SK-N-SH (cell line): ENCODE measurements around the gene PPFIBP2. TPM values are rescaled to one million over a fixed set of nuclear protein-coding genes. Genes with fewer than 3 reads are reported as not detected.

Experiments used
- CTCF ChIA-PET: fragments of 300-600, 350-600 bp; formaldehyde crosslinking; extraction: SDS; loops from one replicate; lab custom pipeline; 2021; lab: Yijun Ruan, JAX
- POLR2A ChIA-PET: fragments of 350-600 bp; sonication (Branson Sonifier 250); formaldehyde crosslinking; extraction: SDS; loops from one replicate; lab custom pipeline; 2020; ENCODE audit warnings: antibody characterized with exemption, inconsistent platforms; lab: Yijun Ruan, JAX
- DNase-seq: peaks from one replicate; pipeline ENCODE4 v3.0.0; 2012
- H2AFZ ChIP-seq: fragments of 200-600 bp; sonication (generic); 2 replicates; pipeline ENCODE4 v1.8.1; 2016; ENCODE audit warnings: antibody characterized with exemption, mild to moderate bottlenecking, low read depth
- H3F3A ChIP-seq: fragments of 200-600 bp; sonication (generic); replicated peaks from 2 replicates; pipeline ENCODE3; 2016; ENCODE audit warnings: antibody characterized with exemption, mild to moderate bottlenecking; ENCODE audit not compliant: insufficient read depth
- H3K27ac ChIP-seq, 2 experiments: fragments of 200-500 bp in 1 of 2; fragments of 200-600 bp in 1 of 2; sonication (Bioruptor generic) in 1 of 2; sonication (generic), shearing (Covaris generic) in 1 of 2; 2 replicates each; pipeline versions ENCODE4 v1.5.1 to v1.6.1; 2014 to 2016; ENCODE audit warnings: low read depth in 2 of 2, inconsistent platforms in 1 of 2, low read length in 1 of 2, mild to moderate bottlenecking in 1 of 2, mixed read lengths in 1 of 2
- H3K27me3 ChIP-seq: fragments of 200-600 bp; sonication (generic), shearing (Covaris generic); 2 replicates; pipeline ENCODE4 v1.6.1; 2016; ENCODE audit warnings: mixed run types; ENCODE audit not compliant: insufficient read depth
- H3K36me3 ChIP-seq, 2 experiments: fragments of 200-500 bp in 1 of 2; fragments of 200-600 bp in 1 of 2; sonication (Bioruptor generic) in 1 of 2; sonication (generic) in 1 of 2; replicated peaks in 1 of 2; 2 replicates each; pipeline versions ENCODE3 to v1.5.1; 2014 to 2016; ENCODE audit warnings: low read length in 1 of 2, mild to moderate bottlenecking in 1 of 2; ENCODE audit not compliant: insufficient read depth in 2 of 2, control insufficient read depth in 1 of 2
- H3K4me1 ChIP-seq, 2 experiments: fragments of 200-500 bp in 1 of 2; fragments of 200-600 bp in 1 of 2; sonication (Bioruptor generic) in 1 of 2; sonication (generic), shearing (Covaris generic) in 1 of 2; 2 replicates each; pipeline versions ENCODE4 v1.5.1 to v1.6.1; 2014 to 2016; ENCODE audit warnings: low read depth in 1 of 2, low read length in 1 of 2, mixed run types in 1 of 2; ENCODE audit not compliant: insufficient read depth in 2 of 2, control insufficient read depth in 1 of 2
- H3K4me2 ChIP-seq: fragments of 200-600 bp; sonication (generic), shearing (Covaris generic); 2 replicates; pipeline ENCODE4 v1.6.1; 2017; ENCODE audit warnings: mixed run types
- H3K4me3 ChIP-seq, 2 experiments: fragments of 200-500 bp in 1 of 2; fragments of 200-600 bp in 1 of 2; sonication (Bioruptor generic) in 1 of 2; sonication (generic), shearing (Covaris generic) in 1 of 2; 2 replicates each; pipeline versions ENCODE4 v1.5.1 to v1.8.1; 2014 to 2016; ENCODE audit warnings: low read depth in 2 of 2, inconsistent platforms in 1 of 2, low read length in 1 of 2, mild to moderate bottlenecking in 1 of 2, mixed read lengths in 1 of 2, moderate library complexity in 1 of 2
- H3K79me2 ChIP-seq: fragments of 200-600 bp; sonication (generic); 2 replicates; pipeline ENCODE4 v1.8.1; 2017; ENCODE audit warnings: mild to moderate bottlenecking; ENCODE audit not compliant: insufficient read depth
- H3K9ac ChIP-seq: fragments of 200-600 bp; sonication (generic); 2 replicates; pipeline ENCODE4 v1.6.1; 2017; ENCODE audit warnings: mixed run types
- H3K9me2 ChIP-seq: fragments of 200-600 bp; sonication (generic); 2 replicates; pipeline ENCODE4 v1.6.1; 2017; ENCODE audit warnings: mixed run types
- H3K9me3 ChIP-seq: fragments of 200-600 bp; sonication (generic); 2 replicates; pipeline ENCODE4 v1.6.1; 2017; ENCODE audit warnings: mixed run types, mild to moderate bottlenecking, moderate library complexity
- H4K20me1 ChIP-seq: fragments of 200-600 bp; sonication (generic); 2 replicates; pipeline ENCODE4 v1.6.1; 2017; ENCODE audit warnings: mild to moderate bottlenecking, mixed run types; ENCODE audit not compliant: insufficient read depth
- CHD2 ChIP-seq: fragments of 150-350 bp; IDR thresholded peaks from 2 replicates; pipeline ENCODE4 v1.6.1; 2018; ENCODE audit warnings: low read length; ENCODE audit not compliant: partially characterized antibody
- FOSL2 ChIP-seq: IDR thresholded peaks from 2 replicates; pipeline ENCODE4 v1.4.0; 2012; ENCODE audit warnings: low read depth, mild to moderate bottlenecking, moderate library complexity, borderline replicate concordance
- FOXM1 ChIP-seq: IDR thresholded peaks from 2 replicates; pipeline ENCODE4 v1.4.0; 2012; ENCODE audit warnings: low read depth, mild to moderate bottlenecking
- GABPA ChIP-seq: IDR thresholded peaks from 2 replicates; pipeline ENCODE4 v1.4.0; 2012; ENCODE audit warnings: low read depth, mild to moderate bottlenecking
- RCOR1 ChIP-seq: fragments of 150-350 bp; IDR thresholded peaks from 2 replicates; pipeline ENCODE4 v1.6.1; 2017; ENCODE audit warnings: antibody characterized with exemption, low read length
- RFX5 ChIP-seq: IDR thresholded peaks from 2 replicates; pipeline ENCODE4 v1.6.1; 2012; ENCODE audit warnings: mild to moderate bottlenecking, improper control_type of control experiment, low read length
- SIN3A ChIP-seq: IDR thresholded peaks from 2 replicates; pipeline ENCODE4 v1.6.1; 2012; ENCODE audit warnings: low read depth, mild to moderate bottlenecking, low read length, moderate library complexity, borderline replicate concordance
- TAF1 ChIP-seq: IDR thresholded peaks from 2 replicates; pipeline ENCODE4 v1.6.1; 2012; ENCODE audit warnings: low read depth, mild to moderate bottlenecking, low read length, moderate library complexity, borderline replicate concordance
- TCF12 ChIP-seq: IDR thresholded peaks from 2 replicates; pipeline ENCODE4 v1.4.0; 2012
- TEAD4 ChIP-seq: IDR thresholded peaks from 2 replicates; pipeline ENCODE4 v1.4.0; 2012; ENCODE audit warnings: mild to moderate bottlenecking, borderline replicate concordance; ENCODE audit not compliant: insufficient read depth
- WGBS: methylation state at CpG from one replicate; pipeline ENCODE4 v1.1.6; 2017; ENCODE audit warnings: low lambda C conversion rate; 5-methylcytosine and 5-hydroxymethylcytosine counted together
- polyA plus RNA-seq, 3 experiments: library from polyadenylated mRNA; depleted of rRNA; stranded (reverse); fragments of >200 nt; gene quantifications; 2 replicates each; pipeline ENCODE4 v1.2.3, GENCODE V29; 2012
- TF ChIP-seq, protein P1 (sequence below): IDR thresholded peaks from 2 replicates; pipeline ENCODE4 v1.4.0; 2012; ENCODE audit warnings: low read depth, borderline replicate concordance
- TF ChIP-seq, protein P2 (sequence below): fragments of 200-600 bp; sonication (generic); IDR thresholded peaks from 2 replicates; pipeline ENCODE4 v1.6.1; 2017; ENCODE audit warnings: antibody characterized with exemption, mild to moderate bottlenecking, moderate library complexity
- TF ChIP-seq, protein P3 (sequence below): IDR thresholded peaks from 2 replicates; pipeline ENCODE4 v1.4.0; 2012; ENCODE audit warnings: low read depth, borderline replicate concordance
- TF ChIP-seq, protein P4 (sequence below): IDR thresholded peaks from 2 replicates; pipeline ENCODE4 v1.4.0; 2012; ENCODE audit warnings: low read depth

The PPFIBP2 gene
- polyA plus RNA-seq, 1 of the 3 experiments (the other 2 are of a cell fraction), result 0.67 TPM

DNA sequence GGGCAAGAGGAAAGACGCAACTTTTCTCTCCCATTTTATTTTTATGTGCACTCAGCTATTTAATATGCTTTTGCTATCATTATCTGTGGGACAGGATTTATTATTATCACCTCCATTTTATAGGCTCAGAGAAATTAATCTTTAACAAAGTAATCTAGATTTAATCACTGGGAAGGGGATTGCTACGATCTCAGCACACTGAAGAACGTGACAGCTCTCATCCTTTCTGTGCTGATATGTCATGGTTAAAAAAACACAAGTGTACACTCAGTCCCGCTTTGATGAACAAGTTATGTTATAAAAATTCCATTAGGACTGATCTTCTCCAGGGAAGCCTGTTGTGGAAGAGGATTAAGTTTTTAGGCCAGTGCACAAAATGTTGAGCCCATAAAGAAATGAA lies 121.9 kb downstream of the PPFIBP2 start (continued):
- TF ChIP-seq, protein P1, sequence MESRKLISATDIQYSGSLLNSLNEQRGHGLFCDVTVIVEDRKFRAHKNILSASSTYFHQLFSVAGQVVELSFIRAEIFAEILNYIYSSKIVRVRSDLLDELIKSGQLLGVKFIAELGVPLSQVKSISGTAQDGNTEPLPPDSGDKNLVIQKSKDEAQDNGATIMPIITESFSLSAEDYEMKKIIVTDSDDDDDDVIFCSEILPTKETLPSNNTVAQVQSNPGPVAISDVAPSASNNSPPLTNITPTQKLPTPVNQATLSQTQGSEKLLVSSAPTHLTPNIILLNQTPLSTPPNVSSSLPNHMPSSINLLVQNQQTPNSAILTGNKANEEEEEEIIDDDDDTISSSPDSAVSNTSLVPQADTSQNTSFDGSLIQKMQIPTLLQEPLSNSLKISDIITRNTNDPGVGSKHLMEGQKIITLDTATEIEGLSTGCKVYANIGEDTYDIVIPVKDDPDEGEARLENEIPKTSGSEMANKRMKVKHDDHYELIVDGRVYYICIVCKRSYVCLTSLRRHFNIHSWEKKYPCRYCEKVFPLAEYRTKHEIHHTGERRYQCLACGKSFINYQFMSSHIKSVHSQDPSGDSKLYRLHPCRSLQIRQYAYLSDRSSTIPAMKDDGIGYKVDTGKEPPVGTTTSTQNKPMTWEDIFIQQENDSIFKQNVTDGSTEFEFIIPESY, result no peak

DNA sequence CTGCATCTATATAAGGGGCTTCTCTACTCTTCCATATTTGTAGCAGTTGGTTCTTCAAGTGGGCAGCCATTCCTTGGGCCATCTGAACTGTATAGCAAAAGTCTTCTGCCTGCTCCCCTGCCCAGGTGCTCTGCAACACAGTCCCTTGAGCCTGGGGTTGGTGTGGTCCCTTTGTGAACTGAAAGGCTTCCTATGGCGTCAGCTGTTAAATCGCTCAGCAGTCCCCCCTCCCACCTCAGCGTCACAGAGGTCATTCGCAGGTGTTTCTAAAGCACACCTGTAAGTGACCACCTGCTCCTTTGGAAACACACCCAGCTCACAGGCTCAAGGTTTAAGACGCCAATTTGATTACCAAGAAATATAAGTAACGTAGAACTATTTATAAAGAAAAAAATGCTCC lies 122.6 kb downstream of the PPFIBP2 start:
- no peak overlapping the region for H3K4me3 ChIP-seq
- POLR2A ChIA-PET, result no interaction called here
- H3K27me3 ChIP-seq, result no peaks in the 10 kb centered on the region
- no peaks in the 10 kb centered on the region for H3K79me2 ChIP-seq
- CTCF ChIA-PET, result interaction anchor here (0.7 kb wide), 1 partner anchor 131 kb away, joined by 3 read pairs; no protein-coding TSS in a partner anchor
- H3K9me3 ChIP-seq, result no peaks in the 10 kb centered on the region
- no peak overlapping the region for H2AFZ ChIP-seq
- H3K27ac ChIP-seq, result no peak overlapping the region
- H3F3A ChIP-seq, result peaks cover 8% of the 10 kb centered on the region
- no peaks in the 10 kb centered on the region for H4K20me1 ChIP-seq
- TF ChIP-seq TEAD4 (no peak), TAF1 (no peak), FOXM1 (no peak), CHD2 (no peak), GABPA (no peak), TCF12 (no peak), RFX5 (no peak), SIN3A (no peak), FOSL2 (no peak), RCOR1 (no peak)
- TF ChIP-seq, protein P2, sequence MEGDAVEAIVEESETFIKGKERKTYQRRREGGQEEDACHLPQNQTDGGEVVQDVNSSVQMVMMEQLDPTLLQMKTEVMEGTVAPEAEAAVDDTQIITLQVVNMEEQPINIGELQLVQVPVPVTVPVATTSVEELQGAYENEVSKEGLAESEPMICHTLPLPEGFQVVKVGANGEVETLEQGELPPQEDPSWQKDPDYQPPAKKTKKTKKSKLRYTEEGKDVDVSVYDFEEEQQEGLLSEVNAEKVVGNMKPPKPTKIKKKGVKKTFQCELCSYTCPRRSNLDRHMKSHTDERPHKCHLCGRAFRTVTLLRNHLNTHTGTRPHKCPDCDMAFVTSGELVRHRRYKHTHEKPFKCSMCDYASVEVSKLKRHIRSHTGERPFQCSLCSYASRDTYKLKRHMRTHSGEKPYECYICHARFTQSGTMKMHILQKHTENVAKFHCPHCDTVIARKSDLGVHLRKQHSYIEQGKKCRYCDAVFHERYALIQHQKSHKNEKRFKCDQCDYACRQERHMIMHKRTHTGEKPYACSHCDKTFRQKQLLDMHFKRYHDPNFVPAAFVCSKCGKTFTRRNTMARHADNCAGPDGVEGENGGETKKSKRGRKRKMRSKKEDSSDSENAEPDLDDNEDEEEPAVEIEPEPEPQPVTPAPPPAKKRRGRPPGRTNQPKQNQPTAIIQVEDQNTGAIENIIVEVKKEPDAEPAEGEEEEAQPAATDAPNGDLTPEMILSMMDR, result no peak
- TF ChIP-seq, protein P3, sequence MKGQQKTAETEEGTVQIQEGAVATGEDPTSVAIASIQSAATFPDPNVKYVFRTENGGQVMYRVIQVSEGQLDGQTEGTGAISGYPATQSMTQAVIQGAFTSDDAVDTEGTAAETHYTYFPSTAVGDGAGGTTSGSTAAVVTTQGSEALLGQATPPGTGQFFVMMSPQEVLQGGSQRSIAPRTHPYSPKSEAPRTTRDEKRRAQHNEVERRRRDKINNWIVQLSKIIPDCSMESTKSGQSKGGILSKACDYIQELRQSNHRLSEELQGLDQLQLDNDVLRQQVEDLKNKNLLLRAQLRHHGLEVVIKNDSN, result no peak
- TF ChIP-seq, protein P4, sequence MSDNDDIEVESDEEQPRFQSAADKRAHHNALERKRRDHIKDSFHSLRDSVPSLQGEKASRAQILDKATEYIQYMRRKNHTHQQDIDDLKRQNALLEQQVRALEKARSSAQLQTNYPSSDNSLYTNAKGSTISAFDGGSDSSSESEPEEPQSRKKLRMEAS, result no peak
- H3K36me3 ChIP-seq, result peaks cover 0 to 2% of the 10 kb centered on the region in 2 experiments
- no peaks in the 10 kb centered on the region for H3K9me2 ChIP-seq
- H3K4me1 ChIP-seq, result peaks cover 0 to 4% of the 10 kb centered on the region in 2 experiments; a peak in 1 of 4 replicates
- no peak for DNase-seq
- H3K9ac ChIP-seq, result no peak overlapping the region
- H3K4me2 ChIP-seq, result no peak overlapping the region
- 74% methylated on average over 5 of the region's 6 CpGs for WGBS
